Dermis lymphatic vessel endothelial cell (primary cell): ENCODE measurements around the gene NDUFB11. TPM values are rescaled to one million over a fixed set of nuclear protein-coding genes. Genes with fewer than 3 reads are reported as not detected.

ENCODE experiments used
- total RNA-seq: library from RNA; depleted of rRNA; stranded (reverse); fragments of >200 nt; gene quantifications from 2 replicates; pipeline ENCODE4 v1.2.1, GENCODE V29; 2014

Gene NDUFB11
- total RNA-seq: 63.5 and 74.1 TPM in 2 replicates

GRCh38 chrX:47144626-47145394 is at the start of gene NDUFB11, which contains the start of gene RBM10:
Gene NDUFB11, minus strand, starts transcription at chrX:47144702. Its CDS starts 23 bp downstream, at chrX:47144679.
Gene RBM10, plus strand, starts transcription at chrX:47145221. Its CDS starts 2,261 bp downstream, at chrX:47147482.

GRCh38 chrX:47193475-47194193 is 49.1 kb upstream of the NDUFB11 start, which contains the start of gene UBA1:
Gene UBA1, plus strand, starts transcription at chrX:47193829. Its CDS starts 4,974 bp downstream, at chrX:47198803.

Other genes starting within 250 kb of the NDUFB11 start
- gene JADE3, start 232.3 kb downstream of the NDUFB11 start, total RNA-seq: 12.1 and 13.3 TPM in 2 replicates
- 0.33 and 0.34 TPM in 2 replicates for gene RGN, start 66.3 kb downstream of the NDUFB11 start, total RNA-seq
- 38.6 and 44.3 TPM in 2 replicates for gene RBM10, start 519 bp upstream of the NDUFB11 start, total RNA-seq
- gene UBA1, start 49.1 kb upstream of the NDUFB11 start, total RNA-seq: 79.4 and 107 TPM in 2 replicates
- gene CDK16, start 74.0 kb upstream of the NDUFB11 start, total RNA-seq: 37.7 and 41.6 TPM in 2 replicates
- gene USP11, start 88.3 kb upstream of the NDUFB11 start, total RNA-seq: 39.0 and 40.8 TPM in 2 replicates
- not detected in 2 replicates for gene ZNF157, start 225.9 kb upstream of the NDUFB11 start, total RNA-seq